Breast epithelium (tissue), 3 donors: ENCODE measurements around the gene MRPL37.

Source experiments
- POLR2AphosphoS5 ChIP-seq, 3 donors: sonication (generic); formaldehyde crosslinking; IDR thresholded peaks; one replicate each; pipeline ENCODE4 v1.6.1; 2017; ENCODE audit warnings: antibody characterized with exemption in 3 of 3
- TF ChIP-seq, protein P1 (sequence below), 3 donors: fragments of 450-650 bp; IDR thresholded peaks; one replicate each; pipeline ENCODE4 v1.5.1; 2016 to 2017; ENCODE audit warnings: antibody characterized with exemption in 3 of 3, mild to moderate bottlenecking in 3 of 3, moderate library complexity in 3 of 3

DNA sequence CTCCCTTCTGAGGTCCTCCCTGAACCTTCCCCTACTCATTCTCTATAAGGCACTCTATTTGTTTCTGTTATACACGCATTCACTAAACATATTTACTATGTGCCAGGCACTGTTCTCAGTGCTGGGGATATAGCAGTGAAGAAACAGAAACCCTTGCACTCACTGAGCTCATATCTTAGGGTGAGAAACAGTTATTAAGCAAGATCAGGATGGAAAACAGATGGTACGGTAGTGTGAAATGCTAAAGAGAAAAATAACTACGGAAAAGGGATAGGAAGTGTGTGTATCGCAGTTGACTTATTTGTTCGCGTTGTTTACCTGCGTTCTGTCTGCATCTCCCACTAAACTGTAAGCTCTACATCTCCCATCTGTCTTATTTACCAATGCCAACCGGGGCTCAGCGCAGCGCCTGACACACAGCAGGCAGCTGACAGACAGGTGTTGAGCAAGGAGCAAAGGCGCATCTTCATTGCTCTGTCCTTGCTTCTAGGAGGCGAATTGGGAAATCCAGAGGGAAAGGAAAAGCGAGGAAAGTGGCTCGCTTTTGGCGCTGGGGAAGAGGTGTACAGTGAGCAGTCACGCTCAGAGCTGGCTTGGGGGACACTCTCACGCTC, 709 bp upstream of the MRPL37 start:
- TF ChIP-seq, protein P1, sequence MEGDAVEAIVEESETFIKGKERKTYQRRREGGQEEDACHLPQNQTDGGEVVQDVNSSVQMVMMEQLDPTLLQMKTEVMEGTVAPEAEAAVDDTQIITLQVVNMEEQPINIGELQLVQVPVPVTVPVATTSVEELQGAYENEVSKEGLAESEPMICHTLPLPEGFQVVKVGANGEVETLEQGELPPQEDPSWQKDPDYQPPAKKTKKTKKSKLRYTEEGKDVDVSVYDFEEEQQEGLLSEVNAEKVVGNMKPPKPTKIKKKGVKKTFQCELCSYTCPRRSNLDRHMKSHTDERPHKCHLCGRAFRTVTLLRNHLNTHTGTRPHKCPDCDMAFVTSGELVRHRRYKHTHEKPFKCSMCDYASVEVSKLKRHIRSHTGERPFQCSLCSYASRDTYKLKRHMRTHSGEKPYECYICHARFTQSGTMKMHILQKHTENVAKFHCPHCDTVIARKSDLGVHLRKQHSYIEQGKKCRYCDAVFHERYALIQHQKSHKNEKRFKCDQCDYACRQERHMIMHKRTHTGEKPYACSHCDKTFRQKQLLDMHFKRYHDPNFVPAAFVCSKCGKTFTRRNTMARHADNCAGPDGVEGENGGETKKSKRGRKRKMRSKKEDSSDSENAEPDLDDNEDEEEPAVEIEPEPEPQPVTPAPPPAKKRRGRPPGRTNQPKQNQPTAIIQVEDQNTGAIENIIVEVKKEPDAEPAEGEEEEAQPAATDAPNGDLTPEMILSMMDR (IDR thresholded peaks at IDR 0.05), result no peak
- no peak for TF ChIP-seq POLR2AphosphoS5 (IDR thresholded peaks at IDR 0.05)
